ENCODE data around the gene FOSL2.
"Not testable (repeated sequence)": the region's sequence is repeated elsewhere in the genome, so short reads cannot be mapped to it uniquely, and the experiment has no call there.

Gene FOSL2

GRCh38 chr2:28367667-28368356 is 24.8 kb upstream of the FOSL2 start:
- Histone ChIP-seq H3K9me3 (ENCODE audit: control insufficient read depth, low read depth, low read length) (no peaks in the 10 kb centered on the region), H3K27ac (ENCODE audit: low read length) (no peak overlapping the region), H3K27me3 (ENCODE audit: control insufficient read depth, insufficient read depth, low read length) (no peaks in the 10 kb centered on the region), H3K4me1 (ENCODE audit: control insufficient read depth, low read depth, low read length) (no peaks in the 10 kb centered on the region), H3K9ac (ENCODE audit: low read length) (no peak overlapping the region), H3K36me3 (ENCODE audit: control insufficient read depth, low read depth, low read length) (no peaks in the 10 kb centered on the region), H3K4me3 (ENCODE audit: low read length) (no peak overlapping the region)

GRCh38 chr2:28368357-28368798 is 24.3 kb upstream of the FOSL2 start:
- Histone ChIP-seq H3K9ac (ENCODE audit: low read length) (no peak overlapping the region), H3K36me3 (ENCODE audit: control insufficient read depth, low read depth, low read length) (no peaks in the 10 kb centered on the region), H3K27me3 (ENCODE audit: control insufficient read depth, insufficient read depth, low read length) (no peaks in the 10 kb centered on the region), H3K9me3 (ENCODE audit: control insufficient read depth, low read depth, low read length) (no peaks in the 10 kb centered on the region), H3K27ac (ENCODE audit: low read length) (no peak overlapping the region), H3K4me3 (ENCODE audit: low read length) (no peak overlapping the region), H3K4me1 (ENCODE audit: control insufficient read depth, low read depth, low read length) (no peaks in the 10 kb centered on the region)

DNA sequence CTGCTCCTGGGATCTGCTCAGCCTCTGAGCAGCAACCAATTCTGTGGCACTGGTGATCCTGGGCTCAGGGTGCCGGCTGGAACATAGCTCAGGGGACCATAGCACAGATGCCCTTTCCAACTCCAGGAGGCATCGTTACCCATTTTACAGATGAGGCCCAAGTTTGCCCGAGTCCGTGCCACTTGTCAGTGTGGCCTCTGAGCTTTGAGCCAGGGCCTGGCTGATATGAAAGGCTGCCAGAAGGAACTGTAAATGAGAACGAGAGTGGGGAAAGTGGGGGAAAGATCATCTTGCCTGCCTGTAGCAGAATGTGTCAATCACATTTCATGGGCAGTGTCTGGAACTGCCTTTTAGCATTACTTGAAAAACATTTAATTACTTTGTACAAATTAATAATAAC is 23.3 kb upstream of the FOSL2 start:
- Histone ChIP-seq H3K4me3 (ENCODE audit: low read length) (no peak overlapping the region), H3K9ac (ENCODE audit: low read length) (no peak overlapping the region), H3K27ac (ENCODE audit: low read length) (no peak overlapping the region), H3K36me3 (ENCODE audit: control insufficient read depth, low read depth, low read length) (no peaks in the 10 kb centered on the region), H3K27me3 (ENCODE audit: control insufficient read depth, insufficient read depth, low read length) (no peaks in the 10 kb centered on the region), H3K9me3 (ENCODE audit: control insufficient read depth, low read depth, low read length) (no peaks in the 10 kb centered on the region), H3K4me1 (ENCODE audit: control insufficient read depth, low read depth, low read length) (no peaks in the 10 kb centered on the region)

GRCh38 chr2:28370354-28370753 is 22.3 kb upstream of the FOSL2 start:
- H3K27ac ChIP-seq (ENCODE audit: low read length): no peak overlapping the region
- H3K36me3 ChIP-seq (ENCODE audit: control insufficient read depth, low read depth, low read length): no peaks in the 10 kb centered on the region
- no peaks in the 10 kb centered on the region for H3K9me3 ChIP-seq (ENCODE audit: control insufficient read depth, low read depth, low read length)
- H3K27me3 ChIP-seq (ENCODE audit: control insufficient read depth, insufficient read depth, low read length): no peaks in the 10 kb centered on the region
- H3K4me3 ChIP-seq (ENCODE audit: low read length): no peak overlapping the region
- H3K9ac ChIP-seq (ENCODE audit: low read length): no peak overlapping the region
- H3K4me1 ChIP-seq (ENCODE audit: control insufficient read depth, low read depth, low read length): no peaks in the 10 kb centered on the region

DNA sequence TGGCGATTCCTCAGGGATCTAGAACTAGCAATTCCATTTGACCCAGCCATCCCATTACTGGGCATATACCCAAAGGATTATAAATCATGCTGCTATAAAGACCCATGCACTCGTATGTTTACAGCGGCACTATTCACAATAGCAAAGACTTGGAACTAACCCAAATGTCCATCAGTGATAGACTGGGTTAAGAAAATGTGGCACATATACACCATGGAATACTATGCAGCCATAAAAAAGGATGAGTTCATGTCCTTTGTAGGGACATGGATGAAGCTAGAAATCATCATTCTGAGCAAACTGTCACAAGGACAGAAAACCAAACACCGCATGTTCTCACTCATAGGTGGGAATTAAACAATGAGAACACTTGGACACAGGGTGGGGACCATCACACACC is 20.9 kb upstream of the FOSL2 start:
- not testable (repeated sequence) for H3K27me3 ChIP-seq (ENCODE audit: control insufficient read depth, insufficient read depth, low read length); H3K4me1 ChIP-seq (ENCODE audit: control insufficient read depth, low read depth, low read length); H3K9ac ChIP-seq (ENCODE audit: low read length); H3K36me3 ChIP-seq (ENCODE audit: control insufficient read depth, low read depth, low read length); H3K9me3 ChIP-seq (ENCODE audit: control insufficient read depth, low read depth, low read length); H3K27ac ChIP-seq (ENCODE audit: low read length); H3K4me3 ChIP-seq (ENCODE audit: low read length)

GRCh38 chr2:28373854-28374253 is 18.8 kb upstream of the FOSL2 start:
- H3K36me3 ChIP-seq (ENCODE audit: control insufficient read depth, low read depth, low read length): no peaks in the 10 kb centered on the region
- no peak overlapping the region for H3K4me3 ChIP-seq (ENCODE audit: low read length)
- H3K9me3 ChIP-seq (ENCODE audit: control insufficient read depth, low read depth, low read length): no peaks in the 10 kb centered on the region
- no peak overlapping the region for H3K9ac ChIP-seq (ENCODE audit: low read length)
- no peaks in the 10 kb centered on the region for H3K27me3 ChIP-seq (ENCODE audit: control insufficient read depth, insufficient read depth, low read length)
- H3K4me1 ChIP-seq (ENCODE audit: control insufficient read depth, low read depth, low read length): peaks cover 2% of the 10 kb centered on the region
- no peak overlapping the region for H3K27ac ChIP-seq (ENCODE audit: low read length)

DNA sequence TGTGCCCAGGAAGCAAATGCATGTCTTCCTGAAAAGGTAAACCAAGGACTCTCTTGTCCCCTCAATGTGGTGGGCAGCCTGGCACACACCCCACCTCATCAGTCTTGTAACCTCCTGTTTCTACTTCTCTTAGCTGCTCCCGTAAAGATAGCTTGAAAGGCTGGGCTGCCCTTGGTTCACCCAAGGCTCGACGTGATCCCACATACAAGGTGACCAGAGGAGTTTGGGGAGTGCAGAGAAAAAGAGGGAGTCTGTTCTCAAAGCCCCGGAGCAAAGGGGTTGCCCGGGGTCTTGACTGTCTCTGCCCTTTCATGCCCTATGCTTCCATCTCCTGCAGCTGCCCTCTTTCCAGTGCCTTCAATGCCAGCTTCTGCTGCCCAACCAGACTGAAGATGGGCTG is 18.3 kb upstream of the FOSL2 start:
- Histone ChIP-seq H3K27ac (ENCODE audit: low read length) (no peak overlapping the region), H3K9ac (ENCODE audit: low read length) (no peak overlapping the region), H3K36me3 (ENCODE audit: control insufficient read depth, low read depth, low read length) (no peaks in the 10 kb centered on the region), H3K9me3 (ENCODE audit: control insufficient read depth, low read depth, low read length) (no peaks in the 10 kb centered on the region), H3K4me3 (ENCODE audit: low read length) (no peak overlapping the region), H3K27me3 (ENCODE audit: control insufficient read depth, insufficient read depth, low read length) (peaks cover under 1% of the 10 kb centered on the region), H3K4me1 (ENCODE audit: control insufficient read depth, low read depth, low read length) (peaks cover 2% of the 10 kb centered on the region)

- H3K27ac ChIP-seq (ENCODE audit: low read length): no peak overlapping the region
- H3K36me3 ChIP-seq (ENCODE audit: control insufficient read depth, low read depth, low read length): no peaks in the 10 kb centered on the region
- H3K9ac ChIP-seq (ENCODE audit: low read length): no peak overlapping the region
- H3K4me1 ChIP-seq (ENCODE audit: control insufficient read depth, low read depth, low read length): peaks cover 2% of the 10 kb centered on the region
- H3K9me3 ChIP-seq (ENCODE audit: control insufficient read depth, low read depth, low read length): no peaks in the 10 kb centered on the region
- H3K27me3 ChIP-seq (ENCODE audit: control insufficient read depth, insufficient read depth, low read length): peaks cover 9% of the 10 kb centered on the region
- no peak overlapping the region for H3K4me3 ChIP-seq (ENCODE audit: low read length)
Measured at GRCh38 chr2:28375236-28375635, 17.4 kb upstream of the FOSL2 start.

DNA sequence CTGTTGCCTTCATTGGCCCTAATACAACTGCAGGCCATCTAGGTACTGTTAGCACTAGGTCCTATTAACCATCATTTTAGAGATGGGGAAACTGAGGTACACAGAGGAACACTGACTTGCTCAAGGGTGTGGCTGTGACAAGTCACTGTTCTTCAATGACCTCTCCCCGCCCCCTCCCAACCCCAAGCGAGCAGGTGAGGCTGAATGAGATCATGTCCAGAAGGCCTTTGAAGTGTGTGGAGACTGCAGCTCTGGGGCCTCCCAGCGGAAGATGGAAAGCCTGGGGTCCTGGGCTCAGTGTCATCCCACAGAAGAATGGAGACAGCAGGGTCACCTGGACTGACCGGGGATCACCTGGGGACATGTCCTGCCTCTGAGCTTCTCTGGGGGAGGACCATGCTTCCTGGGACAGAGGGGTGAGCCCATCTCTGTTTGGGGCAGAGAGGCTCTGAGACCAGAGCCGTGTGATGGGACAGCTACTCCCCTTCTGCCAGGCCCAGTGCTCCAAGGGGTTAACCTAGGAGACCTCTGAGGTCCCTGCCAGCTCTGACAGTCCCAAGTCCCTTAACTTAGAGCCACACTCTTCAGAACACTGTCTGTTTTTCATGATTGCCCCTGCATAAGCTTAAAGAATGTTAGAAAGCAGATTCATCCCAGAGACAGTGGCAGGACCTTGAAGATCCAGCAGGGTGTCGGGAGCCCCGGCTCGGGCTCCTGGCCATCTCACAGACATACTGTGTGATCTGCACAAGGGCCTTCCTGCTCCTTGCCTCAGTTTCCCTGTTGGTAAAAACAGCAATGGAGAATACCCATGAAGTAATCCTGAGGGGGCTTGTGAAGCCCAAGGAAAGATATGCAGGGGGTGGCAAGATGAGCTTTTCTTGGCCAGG is 16.7 kb upstream of the FOSL2 start:
- H3K4me3 ChIP-seq (ENCODE audit: low read length): no peak overlapping the region
- peaks cover 2% of the 10 kb centered on the region for H3K4me1 ChIP-seq (ENCODE audit: control insufficient read depth, low read depth, low read length)
- H3K36me3 ChIP-seq (ENCODE audit: control insufficient read depth, low read depth, low read length): no peaks in the 10 kb centered on the region
- H3K27me3 ChIP-seq (ENCODE audit: control insufficient read depth, insufficient read depth, low read length): peaks cover 16% of the 10 kb centered on the region
- H3K9ac ChIP-seq (ENCODE audit: low read length): no peak overlapping the region
- no peaks in the 10 kb centered on the region for H3K9me3 ChIP-seq (ENCODE audit: control insufficient read depth, low read depth, low read length)
- no peak overlapping the region for H3K27ac ChIP-seq (ENCODE audit: low read length)

- Histone ChIP-seq H3K9me3 (ENCODE audit: control insufficient read depth, low read depth, low read length) (no peaks in the 10 kb centered on the region), H3K4me3 (ENCODE audit: low read length) (no peak overlapping the region), H3K27me3 (ENCODE audit: control insufficient read depth, insufficient read depth, low read length) (peaks cover 16% of the 10 kb centered on the region), H3K4me1 (ENCODE audit: control insufficient read depth, low read depth, low read length) (peaks cover 2% of the 10 kb centered on the region), H3K9ac (ENCODE audit: low read length) (no peak overlapping the region), H3K27ac (ENCODE audit: low read length) (no peak overlapping the region), H3K36me3 (ENCODE audit: control insufficient read depth, low read depth, low read length) (no peaks in the 10 kb centered on the region)
Measured at GRCh38 chr2:28377195-28377816, 15.4 kb upstream of the FOSL2 start.

DNA sequence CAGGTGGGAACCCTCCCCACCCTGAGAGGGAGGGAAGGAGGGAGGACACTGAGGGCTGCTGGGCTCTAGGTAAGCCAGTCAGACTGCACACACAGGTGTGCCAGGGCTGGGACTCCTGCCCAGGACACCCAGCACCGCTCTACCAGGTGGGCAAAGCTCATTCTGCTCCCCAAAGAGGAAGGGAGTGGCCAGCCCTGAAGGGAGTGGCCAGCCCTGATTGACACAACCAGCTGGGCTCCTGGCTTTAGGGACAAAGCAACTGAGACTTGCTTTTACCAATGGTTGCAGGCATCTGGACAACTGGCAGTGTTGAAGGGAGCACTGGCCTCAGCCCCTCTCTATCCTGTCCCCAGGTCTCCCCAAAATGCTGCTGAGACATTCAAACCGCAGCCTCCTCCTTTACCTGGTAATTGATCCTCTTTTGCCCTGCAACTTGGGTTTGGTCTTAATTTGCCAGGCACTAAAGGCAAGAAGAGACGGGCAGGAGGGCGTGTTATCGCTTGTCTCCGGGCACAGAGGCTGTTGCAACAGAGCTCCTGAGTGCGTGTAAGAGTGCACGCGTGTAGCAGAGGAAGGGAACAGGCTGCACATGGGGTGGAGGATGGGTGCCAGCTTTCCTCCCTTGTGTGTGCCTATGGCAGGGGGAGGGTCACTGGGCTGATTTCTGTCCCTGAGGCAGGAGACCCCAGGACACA is 14.5 kb upstream of the FOSL2 start:
- no peaks in the 10 kb centered on the region for H3K9me3 ChIP-seq (ENCODE audit: control insufficient read depth, low read depth, low read length)
- peaks cover 2% of the 10 kb centered on the region for H3K4me1 ChIP-seq (ENCODE audit: control insufficient read depth, low read depth, low read length)
- H3K36me3 ChIP-seq (ENCODE audit: control insufficient read depth, low read depth, low read length): no peaks in the 10 kb centered on the region
- no peak overlapping the region for H3K4me3 ChIP-seq (ENCODE audit: low read length)
- H3K27me3 ChIP-seq (ENCODE audit: control insufficient read depth, insufficient read depth, low read length): peaks cover 16% of the 10 kb centered on the region
- H3K27ac ChIP-seq (ENCODE audit: low read length): no peak overlapping the region
- no peak overlapping the region for H3K9ac ChIP-seq (ENCODE audit: low read length)
